ENCODE data around the gene ZNF276. TPM values are rescaled to one million over a fixed set of nuclear protein-coding genes. Genes with fewer than 3 reads are reported as not detected.

The ZNF276 gene
- total RNA-seq, 4 donors from 2014 or later = 21.2 to 38.9 (median 24.9) TPM

- Histone ChIP-seq H3K4me3 (replicated peaks in 1 of 3) (no peak overlapping the region), H3K4me1 (peaks cover 2 to 8% of the 10 kb centered on the region in 2 donors), H3K36me3 (no peaks in the 10 kb centered on the region), H3K27me3 (no peaks in the 10 kb centered on the region), H3K9me3 (no peaks in the 10 kb centered on the region), H3K27ac (no peak overlapping the region)
- no peak for DNase-seq
- intact Hi-C loops (cut with DNase I) = loop anchor here (5.0 to 10.0 kb wide), 2 partner anchors 86 to 158 kb away; no protein-coding TSS in a partner anchor
- WGBS, 2 donors = 89 to 92% methylated on average over 9 of the region's 14 CpGs
- TF ChIP-seq POLR2A (IDR thresholded peaks at IDR 0.05) = no peak
- no peak for TF ChIP-seq CTCF (IDR thresholded peaks at IDR 0.05)
These were observed 14.6 kb upstream of the ZNF276 start for GRCh38 chr16:89706518-89707260.

GRCh38 chr16:89707695-89708094 is 13.6 kb upstream of the ZNF276 start:
- TF ChIP-seq CTCF (IDR thresholded peaks at IDR 0.05) (no peak), POLR2A (IDR thresholded peaks at IDR 0.05) (no peak)
- Histone ChIP-seq H3K4me1 (peaks cover 7 to 10% of the 10 kb centered on the region in 2 donors), H3K4me3 (replicated peaks in 1 of 3) (no peak overlapping the region), H3K9me3 (no peaks in the 10 kb centered on the region), H3K36me3 (no peaks in the 10 kb centered on the region), H3K27ac (no peak overlapping the region), H3K27me3 (no peaks in the 10 kb centered on the region)
- intact Hi-C loops (cut with DNase I) = loop anchor here (5.0 to 10.0 kb wide), 2 partner anchors 85 to 157 kb away; no protein-coding TSS in a partner anchor
- 100% methylated on average over 1 to 2 of the region's 9 CpGs for WGBS, 2 donors
- no peak for DNase-seq

GRCh38 chr16:89708481-89708931 is 12.8 kb upstream of the ZNF276 start:
- Histone ChIP-seq H3K4me1 (peaks cover 7 to 10% of the 10 kb centered on the region in 2 donors), H3K9me3 (no peaks in the 10 kb centered on the region), H3K27me3 (no peaks in the 10 kb centered on the region), H3K27ac (no peak overlapping the region), H3K36me3 (no peaks in the 10 kb centered on the region), H3K4me3 (replicated peaks in 1 of 3) (no peak overlapping the region)
- 89 to 100% methylated on average over 3 to 5 of the region's 19 CpGs for WGBS, 2 donors
- TF ChIP-seq CTCF (IDR thresholded peaks at IDR 0.05) = no peak
- no peak for TF ChIP-seq POLR2A (IDR thresholded peaks at IDR 0.05)
- no peak for DNase-seq
- intact Hi-C loops (cut with DNase I) = loop anchor here (5.0 to 10.0 kb wide), 2 partner anchors 84 to 156 kb away; no protein-coding TSS in a partner anchor

- H3K27me3 ChIP-seq = no peaks in the 10 kb centered on the region
- H3K4me1 ChIP-seq = peaks cover 7 to 10% of the 10 kb centered on the region in 2 donors
- H3K9me3 ChIP-seq = no peaks in the 10 kb centered on the region
- H3K27ac ChIP-seq = no peak overlapping the region
- TF ChIP-seq CTCF (IDR thresholded peaks at IDR 0.05) (no peak), POLR2A (IDR thresholded peaks at IDR 0.05) (no peak)
- 77 to 87% methylated on average over 4 of the region's 10 CpGs for WGBS, 2 donors
- DNase-seq = no peak
- H3K4me3 ChIP-seq (replicated peaks in 1 of 3) = no peak overlapping the region
- no peaks in the 10 kb centered on the region for H3K36me3 ChIP-seq
- intact Hi-C loops (cut with DNase I) = loop anchor here (5.0 to 10.0 kb wide), 2 partner anchors 83 to 156 kb away; no protein-coding TSS in a partner anchor
These were observed 12.2 kb upstream of the ZNF276 start for GRCh38 chr16:89709166-89709565.

Measured in thyroid gland (tissue), 4 donors.